IPS DF 4.7 (cell line): Measurements from ENCODE around the gene LSM14B.

Experiments
- DNase-seq: peaks from one replicate; pipeline ENCODE4 v3.0.0-alpha.2; 2013; ENCODE audit warnings: low spot score; ENCODE audit errors: extremely low read depth

LSM14B gene

GRCh38 chr20:62162765-62163484, 40.6 kb downstream of the LSM14B start:
- DNase-seq = no peak

- DNase-seq = no peak
Observed at GRCh38 chr20:62163485-62163865, 41.2 kb downstream of the LSM14B start.

- no peak for DNase-seq
Observed at GRCh38 chr20:62163986-62164762, 41.9 kb downstream of the LSM14B start.

GRCh38 chr20:62164879-62165761, 42.8 kb downstream of the LSM14B start:
- no peak for DNase-seq

GRCh38 chr20:62165762-62166399, 43.6 kb downstream of the LSM14B start:
- DNase-seq = no peak

GRCh38 chr20:62167474-62167873, 45.2 kb downstream of the LSM14B start:
- no peak for DNase-seq

GRCh38 chr20:62168061-62168460, 45.8 kb downstream of the LSM14B start:
- DNase-seq = no peak

- no peak for DNase-seq
Observed at GRCh38 chr20:62168890-62169435, 46.7 kb downstream of the LSM14B start.

- DNase-seq = no peak
Observed at GRCh38 chr20:62170536-62170935, 48.3 kb downstream of the LSM14B start.

GRCh38 chr20:62171245-62171644, 49.0 kb downstream of the LSM14B start:
- DNase-seq = no peak

- DNase-seq = no peak
Observed at GRCh38 chr20:62172666-62173065, 50.4 kb downstream of the LSM14B start.

- DNase-seq = no peak
Observed at GRCh38 chr20:62174021-62174804, 51.9 kb downstream of the LSM14B start.

- no peak for DNase-seq
Observed at GRCh38 chr20:62174870-62175624, 52.8 kb downstream of the LSM14B start.

GRCh38 chr20:62175711-62176110, 53.4 kb downstream of the LSM14B start:
- no peak for DNase-seq

- DNase-seq = no peak
Observed at GRCh38 chr20:62176866-62177265, 54.6 kb downstream of the LSM14B start.

- no peak for DNase-seq
Observed at GRCh38 chr20:62177307-62177706, 55.0 kb downstream of the LSM14B start.

- no peak for DNase-seq
Observed at GRCh38 chr20:62178316-62179161, 56.3 kb downstream of the LSM14B start.

GRCh38 chr20:62179162-62179504, 56.9 kb downstream of the LSM14B start:
- DNase-seq = no peak

- no peak for DNase-seq
Observed at GRCh38 chr20:62181808-62182207, 59.5 kb downstream of the LSM14B start.
